ENCODE results near the gene ANKS1B. TPM values are rescaled to one million over a fixed set of nuclear protein-coding genes. Genes with fewer than 3 reads are reported as not detected.

ANKS1B gene
- total RNA-seq, 4 donors from 2014 or later = 34.5 to 81.9 (median 71.1) TPM

- intact Hi-C loops (cut with DNase I) = no loop called here
- Histone ChIP-seq H3K9me3 (no peaks in the 10 kb centered on the region), H3K36me3 (no peaks in the 10 kb centered on the region), H3K4me1 (no peaks in the 10 kb centered on the region), H3K27ac (no peak overlapping the region), H3K27me3 (no peaks in the 10 kb centered on the region), H3K4me3 (replicated peaks in 1 of 3) (no peak overlapping the region)
- TF ChIP-seq CTCF (IDR thresholded peaks at IDR 0.05) (no peak), POLR2A (IDR thresholded peaks at IDR 0.05) (no peak)
- WGBS, 2 donors = 79 to 85% methylated on average over 2 of the region's 2 CpGs
- no peak for DNase-seq
Measured at GRCh38 chr12:98977186-98977585, 1007.5 kb downstream of the ANKS1B start.

- no peaks in the 10 kb centered on the region for H3K36me3 ChIP-seq
- no peaks in the 10 kb centered on the region for H3K9me3 ChIP-seq
- no peak overlapping the region for H3K27ac ChIP-seq
- no peaks in the 10 kb centered on the region for H3K4me1 ChIP-seq
- TF ChIP-seq CTCF (IDR thresholded peaks at IDR 0.05) (no peak), POLR2A (IDR thresholded peaks at IDR 0.05) (no peak)
- H3K27me3 ChIP-seq = no peaks in the 10 kb centered on the region
- H3K4me3 ChIP-seq (replicated peaks in 1 of 3) = no peak overlapping the region
- intact Hi-C loops (cut with DNase I) = no loop called here
- DNase-seq = no peak
Measured at GRCh38 chr12:98974767-98975381, 1009.9 kb downstream of the ANKS1B start.

- no peaks in the 10 kb centered on the region for H3K36me3 ChIP-seq
- no peaks in the 10 kb centered on the region for H3K9me3 ChIP-seq
- no peak for TF ChIP-seq POLR2A (IDR thresholded peaks at IDR 0.05)
- TF ChIP-seq CTCF (IDR thresholded peaks at IDR 0.05) = no peak
- no peak for DNase-seq
- H3K4me3 ChIP-seq (replicated peaks in 1 of 3) = no peak overlapping the region
- H3K27me3 ChIP-seq = no peaks in the 10 kb centered on the region
- no peaks in the 10 kb centered on the region for H3K4me1 ChIP-seq
- intact Hi-C loops (cut with DNase I) = no loop called here
- no peak overlapping the region for H3K27ac ChIP-seq
- 76 to 78% methylated on average over 2 of the region's 2 CpGs for WGBS, 2 donors
Measured at GRCh38 chr12:98973395-98973794, 1011.3 kb downstream of the ANKS1B start.

- DNase-seq = no peak
- Histone ChIP-seq H3K27me3 (no peaks in the 10 kb centered on the region), H3K36me3 (no peaks in the 10 kb centered on the region), H3K27ac (no peak overlapping the region), H3K9me3 (no peaks in the 10 kb centered on the region), H3K4me1 (no peaks in the 10 kb centered on the region), H3K4me3 (replicated peaks in 1 of 3) (no peak overlapping the region)
- TF ChIP-seq CTCF (IDR thresholded peaks at IDR 0.05) (no peak), POLR2A (IDR thresholded peaks at IDR 0.05) (no peak)
- intact Hi-C loops (cut with DNase I) = no loop called here
Measured at GRCh38 chr12:98970950-98971349, 1013.8 kb downstream of the ANKS1B start.

- TF ChIP-seq CTCF (IDR thresholded peaks at IDR 0.05) (no peak), POLR2A (IDR thresholded peaks at IDR 0.05) (no peak)
- H3K4me3 ChIP-seq (replicated peaks in 1 of 3) = no peak overlapping the region
- no peaks in the 10 kb centered on the region for H3K27me3 ChIP-seq
- DNase-seq = no peak
- no peaks in the 10 kb centered on the region for H3K36me3 ChIP-seq
- H3K4me1 ChIP-seq = no peaks in the 10 kb centered on the region
- intact Hi-C loops (cut with DNase I) = no loop called here
- H3K9me3 ChIP-seq = no peaks in the 10 kb centered on the region
- no peak overlapping the region for H3K27ac ChIP-seq
Measured at GRCh38 chr12:98970210-98970609, 1014.5 kb downstream of the ANKS1B start.

Measured in thyroid gland (tissue), 4 donors.